BJ (cell line): ENCODE data around the gene HABP2. TPM values are rescaled to one million over a fixed set of nuclear protein-coding genes. Genes with fewer than 3 reads are reported as not detected.

ENCODE experiments used
- CTCF ChIA-PET: fragments of 350-600 bp; formaldehyde crosslinking; extraction: SDS; loops from one replicate; lab custom pipeline; 2021; ENCODE audit warnings: antibody characterized with exemption, inconsistent platforms; lab: Yijun Ruan, JAX
- POLR2A ChIA-PET: fragments of 300-600 bp; sonication (Branson Sonifier 250); formaldehyde crosslinking; extraction: SDS; loops from one replicate; lab custom pipeline; 2021; ENCODE audit warnings: antibody characterized with exemption; lab: Charles Lee
- DNase-seq: peaks from one replicate; pipeline ENCODE4 v3.0.0-alpha.2; 2011; ENCODE audit warnings: low read depth
- H3K27me3 ChIP-seq: 2 replicates; pipeline ENCODE4 v1.6.0; 2011; ENCODE audit warnings: low read length; ENCODE audit not compliant: control insufficient read depth, insufficient read depth
- H3K36me3 ChIP-seq: 2 replicates; pipeline ENCODE4 v1.5.1; 2011; ENCODE audit warnings: low read length; ENCODE audit not compliant: control insufficient read depth, insufficient read depth
- H3K4me3 ChIP-seq: 2 replicates; pipeline ENCODE4 v1.5.1; 2011; ENCODE audit warnings: low read depth, mild to moderate bottlenecking, control low read depth, low read length
- polyA plus RNA-seq: library from polyadenylated mRNA; depleted of rRNA; stranded (reverse); fragments of >200 nt; gene quantifications from 2 replicates; pipeline ENCODE4 v1.2.3, GENCODE V29; 2011
- TF ChIP-seq, protein P1 (sequence below): IDR thresholded peaks from 2 replicates; pipeline ENCODE4 v1.5.1; 2011; ENCODE audit warnings: low read depth, mild to moderate bottlenecking, control low read depth, inconsistent platforms, low read length, moderate library complexity; ENCODE audit not compliant: insufficient read depth

The HABP2 gene
- polyA plus RNA-seq, 1 experiment: 0.02 TPM

DNA sequence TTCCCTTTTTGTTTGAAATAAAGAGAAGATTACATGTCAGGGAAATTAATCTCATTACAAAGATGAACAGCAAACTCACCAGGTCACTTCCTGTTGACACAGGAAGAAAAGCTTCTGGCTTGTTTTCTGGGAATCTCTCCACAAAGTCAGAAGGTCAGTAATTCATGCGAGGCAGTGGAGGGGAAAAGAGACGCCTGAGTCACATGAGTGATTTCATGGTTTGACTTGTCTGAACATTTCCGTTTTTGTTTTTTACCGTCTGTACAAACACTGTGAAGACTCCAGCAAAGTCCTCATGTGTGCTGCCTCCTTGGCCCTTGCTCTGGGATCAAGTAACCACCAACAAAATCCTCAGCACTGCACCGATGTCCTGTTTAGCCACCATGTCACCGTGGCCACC, 2.5 kb upstream of the HABP2 start:
- TF ChIP-seq, protein P1, sequence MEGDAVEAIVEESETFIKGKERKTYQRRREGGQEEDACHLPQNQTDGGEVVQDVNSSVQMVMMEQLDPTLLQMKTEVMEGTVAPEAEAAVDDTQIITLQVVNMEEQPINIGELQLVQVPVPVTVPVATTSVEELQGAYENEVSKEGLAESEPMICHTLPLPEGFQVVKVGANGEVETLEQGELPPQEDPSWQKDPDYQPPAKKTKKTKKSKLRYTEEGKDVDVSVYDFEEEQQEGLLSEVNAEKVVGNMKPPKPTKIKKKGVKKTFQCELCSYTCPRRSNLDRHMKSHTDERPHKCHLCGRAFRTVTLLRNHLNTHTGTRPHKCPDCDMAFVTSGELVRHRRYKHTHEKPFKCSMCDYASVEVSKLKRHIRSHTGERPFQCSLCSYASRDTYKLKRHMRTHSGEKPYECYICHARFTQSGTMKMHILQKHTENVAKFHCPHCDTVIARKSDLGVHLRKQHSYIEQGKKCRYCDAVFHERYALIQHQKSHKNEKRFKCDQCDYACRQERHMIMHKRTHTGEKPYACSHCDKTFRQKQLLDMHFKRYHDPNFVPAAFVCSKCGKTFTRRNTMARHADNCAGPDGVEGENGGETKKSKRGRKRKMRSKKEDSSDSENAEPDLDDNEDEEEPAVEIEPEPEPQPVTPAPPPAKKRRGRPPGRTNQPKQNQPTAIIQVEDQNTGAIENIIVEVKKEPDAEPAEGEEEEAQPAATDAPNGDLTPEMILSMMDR: no peak
- Histone ChIP-seq H3K27me3 (peaks cover 4% of the 10 kb centered on the region; the same call in 1 of the 2 replicates), H3K4me3 (no peak overlapping the region), H3K36me3 (no peaks in the 10 kb centered on the region)
- DNase-seq: no peak
- CTCF ChIA-PET: interaction anchor here (1.5 kb wide), 1 partner anchor 13 kb away, joined by 4 read pairs; no protein-coding TSS in a partner anchor
- POLR2A ChIA-PET: no interaction called here

DNA sequence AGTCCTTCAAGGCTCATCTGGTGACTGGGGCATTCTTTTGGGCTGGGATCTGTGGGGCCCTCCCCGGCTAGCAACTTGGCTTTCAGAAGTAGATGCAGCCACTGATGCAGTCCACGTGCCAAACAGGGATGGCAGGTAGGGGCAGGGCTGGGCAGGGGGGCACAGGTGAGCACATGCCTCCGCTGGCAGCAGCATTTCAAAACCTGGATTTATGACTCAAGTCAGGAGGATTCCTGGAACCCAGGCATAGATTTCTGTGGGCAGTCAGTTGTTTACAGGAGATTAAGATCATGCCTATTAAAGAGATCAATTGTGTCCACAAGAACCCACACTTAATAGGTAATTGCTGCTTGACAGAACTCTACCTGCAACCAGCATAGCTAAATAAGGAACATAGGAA, 839 bp upstream of the HABP2 start:
- DNase-seq: no peak
- CTCF ChIA-PET: interaction anchor here (5.5 kb wide), 1 partner anchor 12 kb away, joined by 30 read pairs; no protein-coding TSS in a partner anchor
- H3K4me3 ChIP-seq: no peak overlapping the region
- no peaks in the 10 kb centered on the region for H3K36me3 ChIP-seq
- TF ChIP-seq, protein P1: no peak
- peaks cover 2% of the 10 kb centered on the region; the same call in 1 of the 2 replicates for H3K27me3 ChIP-seq
- POLR2A ChIA-PET: no interaction called here

DNA sequence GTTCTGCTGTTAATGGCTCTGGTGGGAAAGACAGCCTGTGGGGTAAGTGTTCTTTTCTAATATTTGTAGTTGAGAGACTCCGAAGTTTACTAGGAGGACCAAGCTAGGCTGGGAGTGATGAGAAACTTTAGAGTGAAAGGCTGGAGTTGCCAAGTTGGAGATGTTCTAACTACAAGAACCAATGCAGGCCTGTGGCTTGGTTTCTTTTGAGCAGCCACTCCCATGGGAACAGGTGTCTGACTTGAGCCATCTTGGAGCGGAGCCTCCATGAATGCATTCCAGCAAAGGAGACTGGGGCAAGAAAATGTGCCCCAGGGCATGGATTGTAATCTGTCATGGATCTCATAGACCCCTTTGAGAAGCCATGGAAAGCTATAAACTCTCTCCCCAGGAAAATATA, 296 bp downstream of the HABP2 start:
- CTCF ChIA-PET: interaction anchor here (5.5 kb wide), 1 partner anchor 10 kb away, joined by 30 read pairs; no protein-coding TSS in a partner anchor
- no peak for DNase-seq
- peaks cover 2% of the 10 kb centered on the region; the same call in 1 of the 2 replicates for H3K27me3 ChIP-seq
- TF ChIP-seq, protein P1: no peak
- no peak overlapping the region for H3K4me3 ChIP-seq
- no peaks in the 10 kb centered on the region for H3K36me3 ChIP-seq
- POLR2A ChIA-PET: no interaction called here

DNA sequence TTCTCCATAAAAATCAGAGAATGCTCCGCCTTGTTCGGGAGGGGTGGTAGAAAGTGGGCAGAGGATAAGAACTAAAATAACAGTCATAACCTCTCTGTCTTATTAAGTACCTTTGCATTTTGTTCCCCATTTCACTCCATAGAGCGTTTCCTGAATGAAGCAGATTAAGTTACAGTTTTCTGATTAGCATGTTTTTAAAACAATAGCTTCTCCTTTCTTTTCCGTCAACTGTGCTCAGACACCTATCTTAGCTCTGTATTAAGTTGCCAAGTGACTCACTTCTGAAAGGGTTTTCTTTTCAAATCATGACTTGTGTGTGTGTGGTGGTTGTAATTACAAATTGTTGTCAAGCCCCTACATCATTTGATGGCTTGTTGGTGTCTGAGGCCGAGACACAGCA, 1.4 kb downstream of the HABP2 start:
- Histone ChIP-seq H3K4me3 (no peak overlapping the region), H3K27me3 (peaks cover 2% of the 10 kb centered on the region; the same call in 1 of the 2 replicates), H3K36me3 (no peaks in the 10 kb centered on the region)
- no peak for DNase-seq
- TF ChIP-seq, protein P1: no peak
- POLR2A ChIA-PET: no interaction called here
- CTCF ChIA-PET: interaction anchor here (5.5 kb wide), 1 partner anchor 9 kb away, joined by 30 read pairs; no protein-coding TSS in a partner anchor

DNA sequence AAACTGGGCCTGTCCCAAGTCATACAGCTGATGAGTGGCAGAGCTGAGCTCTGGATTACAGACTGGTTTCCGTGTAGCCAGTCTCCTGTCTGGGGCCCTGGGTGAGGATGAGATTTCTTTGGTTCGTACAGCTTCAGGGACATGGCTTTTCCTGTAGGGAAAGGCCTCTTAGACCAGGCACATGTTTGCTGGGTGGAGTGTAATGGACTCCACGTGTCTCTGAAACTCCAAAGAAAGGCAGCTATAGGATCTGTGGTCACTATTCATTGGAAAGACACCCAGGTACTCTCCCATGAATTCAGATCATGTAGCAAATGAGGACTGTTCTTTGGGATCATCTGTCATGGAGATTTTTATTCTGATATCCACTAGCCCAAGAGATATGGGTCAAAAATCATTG, 2.4 kb downstream of the HABP2 start:
- TF ChIP-seq, protein P1: no peak
- Histone ChIP-seq H3K36me3 (no peaks in the 10 kb centered on the region), H3K27me3 (peaks cover 2% of the 10 kb centered on the region; the same call in 1 of the 2 replicates), H3K4me3 (no peak overlapping the region)
- POLR2A ChIA-PET: no interaction called here
- no peak for DNase-seq
- CTCF ChIA-PET: interaction anchor here (5.5 kb wide), 1 partner anchor 8 kb away, joined by 30 read pairs; no protein-coding TSS in a partner anchor
